Tibial nerve (tissue), 4 donors: ENCODE results near the gene ETV1.

ENCODE experiments used
- EP300 ChIP-seq, 2 donors: sonication (generic); formaldehyde crosslinking; IDR thresholded peaks; one replicate each; pipeline ENCODE4 v1.6.1; 2017; ENCODE audit warnings: antibody characterized with exemption in 2 of 2, mild to moderate bottlenecking in 1 of 2
- POLR2A ChIP-seq, 2 donors: fragments of 450-650 bp; IDR thresholded peaks; one replicate each; pipeline ENCODE4 v1.6.1; 2017; ENCODE audit warnings: antibody characterized with exemption in 2 of 2, mild to moderate bottlenecking in 2 of 2, moderate library complexity in 2 of 2
- TF ChIP-seq, protein P1 (sequence below), 5 experiments: fragments of 200-600 bp in 3 of 5; fragments of 450-650 bp in 2 of 5; sonication (generic) in 3 of 5; IDR thresholded peaks; one replicate each; pipeline ENCODE4 v1.5.1; 2016 to 2019; ENCODE audit warnings: antibody characterized with exemption in 5 of 5, mild to moderate bottlenecking in 3 of 5, moderate library complexity in 2 of 5

DNA sequence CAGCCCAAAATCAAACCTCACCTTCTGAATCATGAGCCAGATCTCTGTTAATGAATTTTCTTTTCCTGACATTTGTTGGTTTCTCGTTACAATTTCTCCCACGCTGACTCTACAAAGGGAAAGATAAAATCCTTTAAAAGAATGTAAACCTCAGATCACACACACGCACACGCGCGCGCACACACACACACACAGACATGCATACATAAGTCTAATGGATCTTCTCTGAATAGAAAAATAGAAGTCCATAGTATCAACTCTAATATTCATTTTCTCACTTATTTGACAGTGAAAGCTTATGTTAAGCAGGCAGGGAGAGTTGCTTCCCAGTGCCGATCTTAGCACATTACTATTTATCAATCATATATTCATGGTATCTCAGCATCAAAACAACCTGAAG lies 1.4 kb downstream of the ETV1 start:
- TF ChIP-seq, protein P1, sequence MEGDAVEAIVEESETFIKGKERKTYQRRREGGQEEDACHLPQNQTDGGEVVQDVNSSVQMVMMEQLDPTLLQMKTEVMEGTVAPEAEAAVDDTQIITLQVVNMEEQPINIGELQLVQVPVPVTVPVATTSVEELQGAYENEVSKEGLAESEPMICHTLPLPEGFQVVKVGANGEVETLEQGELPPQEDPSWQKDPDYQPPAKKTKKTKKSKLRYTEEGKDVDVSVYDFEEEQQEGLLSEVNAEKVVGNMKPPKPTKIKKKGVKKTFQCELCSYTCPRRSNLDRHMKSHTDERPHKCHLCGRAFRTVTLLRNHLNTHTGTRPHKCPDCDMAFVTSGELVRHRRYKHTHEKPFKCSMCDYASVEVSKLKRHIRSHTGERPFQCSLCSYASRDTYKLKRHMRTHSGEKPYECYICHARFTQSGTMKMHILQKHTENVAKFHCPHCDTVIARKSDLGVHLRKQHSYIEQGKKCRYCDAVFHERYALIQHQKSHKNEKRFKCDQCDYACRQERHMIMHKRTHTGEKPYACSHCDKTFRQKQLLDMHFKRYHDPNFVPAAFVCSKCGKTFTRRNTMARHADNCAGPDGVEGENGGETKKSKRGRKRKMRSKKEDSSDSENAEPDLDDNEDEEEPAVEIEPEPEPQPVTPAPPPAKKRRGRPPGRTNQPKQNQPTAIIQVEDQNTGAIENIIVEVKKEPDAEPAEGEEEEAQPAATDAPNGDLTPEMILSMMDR (IDR thresholded peaks at IDR 0.05), result no peak
- TF ChIP-seq POLR2A (IDR thresholded peaks at IDR 0.05) (no peak), EP300 (IDR thresholded peaks at IDR 0.05) (no peak)
